G401 (cell line): ENCODE results near the gene CGNL1. TPM values are rescaled to one million over a fixed set of nuclear protein-coding genes. Genes with fewer than 3 reads are reported as not detected.

Source experiments
- DNase-seq: peaks from one replicate; pipeline ENCODE4 v3.0.0-alpha.2; 2015; ENCODE audit warnings: low spot score
- in situ Hi-C: cut with HindIII; loops from 2 replicates; pipeline ENCODE4 v1.10.0; 2016; ENCODE audit warnings: low sequenced_read_pairs, mixed read lengths
- total RNA-seq: library from RNA; depleted of rRNA; stranded (reverse); fragments of >200 nt; shearing (Covaris generic); gene quantifications from 2 replicates; pipeline ENCODE4 v1.2.3, GENCODE V29; 2014

The CGNL1 gene
- total RNA-seq, 1 experiment from 2014 or later: 121 TPM

DNA sequence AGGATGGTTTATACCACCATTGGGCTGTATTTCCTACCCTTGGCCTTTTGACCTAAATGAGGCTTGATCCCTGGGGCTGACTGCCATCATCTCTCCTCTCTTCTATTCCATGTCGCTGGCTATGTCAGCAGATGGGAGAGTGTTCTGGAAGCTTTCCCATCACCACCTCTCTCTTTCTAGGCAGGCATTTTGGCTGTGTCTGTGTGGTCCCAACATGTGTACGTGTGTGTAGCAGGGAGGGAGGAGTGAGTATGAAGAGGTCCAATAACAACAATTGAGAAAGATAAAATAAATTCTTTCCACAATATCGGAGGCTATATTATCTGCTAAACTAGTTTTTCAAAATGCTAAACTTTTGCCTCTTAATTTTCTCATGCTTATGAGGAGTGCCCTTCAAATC is 34.1 kb downstream of the CGNL1 start:
- DNase-seq: no peak
- in situ Hi-C loops: no loop called here

DNA sequence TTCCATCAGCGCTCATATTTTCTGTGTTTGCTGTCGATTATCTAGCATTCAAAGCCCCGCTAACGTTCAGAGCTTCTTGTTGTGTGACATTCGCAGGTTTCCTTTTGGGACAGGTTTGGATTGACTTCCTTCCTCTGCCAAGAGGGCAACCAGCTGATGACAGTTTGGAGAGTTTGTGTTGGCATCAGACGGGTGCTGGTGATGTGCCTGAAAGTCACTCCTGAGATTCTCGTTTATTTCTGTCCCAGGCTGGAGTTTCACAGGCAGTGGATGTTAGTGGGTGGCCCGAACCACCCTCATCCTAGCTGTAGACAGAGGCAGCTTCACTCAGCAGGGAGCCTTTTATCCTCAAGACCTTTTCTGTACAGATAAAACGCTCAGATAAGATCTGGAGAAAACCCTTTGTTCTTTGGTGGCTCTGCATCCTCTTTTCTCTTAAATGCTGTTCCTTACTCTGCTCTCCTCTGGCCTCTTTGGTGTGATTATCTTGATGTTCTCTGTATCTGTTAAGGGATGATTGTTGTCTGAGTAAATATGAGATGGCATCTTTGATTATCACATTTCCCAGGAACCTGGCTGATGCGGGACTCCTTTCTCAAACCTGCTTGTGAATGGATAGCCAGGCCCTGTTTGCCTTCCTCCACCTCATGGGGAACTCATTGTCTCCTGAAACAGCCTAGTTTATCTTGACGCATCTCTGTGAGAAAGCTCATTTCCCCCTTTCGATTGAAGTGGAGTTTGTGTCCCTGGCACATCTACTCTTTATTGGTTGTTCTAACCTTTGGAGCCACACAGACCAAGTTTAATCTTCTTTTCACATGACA is 35.9 kb downstream of the CGNL1 start:
- no peak for DNase-seq
- in situ Hi-C loops: no loop called here

DNA sequence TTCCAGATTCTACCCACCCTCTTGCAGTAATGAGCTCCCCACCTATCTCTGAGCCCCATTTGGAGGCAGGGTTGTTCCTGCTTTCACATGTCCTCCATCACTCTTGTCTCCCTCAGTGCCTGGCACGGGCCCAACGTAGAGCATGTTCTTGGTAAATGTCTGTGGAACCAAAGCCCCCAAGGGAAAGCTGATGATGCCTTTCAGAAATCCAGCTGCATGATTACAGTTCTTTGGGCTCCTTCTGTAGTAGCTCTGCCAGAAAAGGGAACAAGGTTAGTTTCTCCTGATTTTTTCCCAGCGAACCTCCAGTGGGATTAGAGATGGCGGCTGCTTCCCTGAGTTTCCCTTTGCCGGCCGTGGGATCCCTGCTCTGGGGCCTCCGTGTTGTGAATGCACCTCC is 39.3 kb downstream of the CGNL1 start:
- no peak for DNase-seq
- in situ Hi-C loops: no loop called here

GRCh38 chr15:57418635-57419034 is 42.3 kb downstream of the CGNL1 start:
- DNase-seq: no peak
- in situ Hi-C loops: no loop called here

DNA sequence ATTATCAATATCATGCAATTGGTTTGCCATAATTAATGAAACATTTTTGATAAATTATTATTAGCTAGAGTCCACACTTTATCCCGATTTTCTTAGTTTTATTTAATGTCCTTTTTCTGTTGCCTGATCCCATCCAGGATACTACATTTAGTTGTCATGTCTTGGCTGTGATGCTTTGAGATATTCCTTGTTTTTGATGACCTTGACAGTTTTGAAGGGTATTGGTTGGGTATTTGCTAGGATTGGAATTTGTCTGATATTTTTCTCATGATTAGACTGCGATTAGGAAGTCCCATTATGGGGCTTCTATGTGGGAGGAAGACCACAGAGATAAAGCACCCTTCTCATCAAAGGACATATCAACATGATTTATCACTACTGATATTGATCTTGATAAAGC is 43.0 kb downstream of the CGNL1 start:
- in situ Hi-C loops: no loop called here
- no peak for DNase-seq

DNA sequence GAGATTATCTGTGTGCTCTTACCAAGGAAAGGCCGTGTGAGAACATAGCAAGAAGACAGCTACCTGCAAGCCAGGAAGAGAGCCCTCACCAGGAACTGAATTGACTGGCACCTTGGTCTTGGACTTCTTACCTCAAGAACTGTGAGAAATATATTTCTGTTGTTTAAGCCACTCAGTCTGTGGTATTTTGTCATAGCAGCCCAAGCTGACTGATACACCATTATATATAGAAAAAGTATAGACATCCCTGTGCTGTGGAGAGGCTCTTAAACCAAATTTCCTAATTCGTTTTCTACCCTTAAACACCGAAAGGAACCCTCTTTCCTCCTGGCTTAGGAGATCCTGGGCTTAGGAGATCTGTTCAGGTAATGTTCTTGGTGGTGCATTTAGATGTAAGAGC is 44.8 kb downstream of the CGNL1 start:
- no peak for DNase-seq
- in situ Hi-C loops: no loop called here

GRCh38 chr15:57421551-57421950 is 45.2 kb downstream of the CGNL1 start:
- no peak for DNase-seq
- in situ Hi-C loops: no loop called here

- DNase-seq: no peak
- in situ Hi-C loops: no loop called here
Observed at GRCh38 chr15:57422113-57422754, 45.9 kb downstream of the CGNL1 start.

DNA sequence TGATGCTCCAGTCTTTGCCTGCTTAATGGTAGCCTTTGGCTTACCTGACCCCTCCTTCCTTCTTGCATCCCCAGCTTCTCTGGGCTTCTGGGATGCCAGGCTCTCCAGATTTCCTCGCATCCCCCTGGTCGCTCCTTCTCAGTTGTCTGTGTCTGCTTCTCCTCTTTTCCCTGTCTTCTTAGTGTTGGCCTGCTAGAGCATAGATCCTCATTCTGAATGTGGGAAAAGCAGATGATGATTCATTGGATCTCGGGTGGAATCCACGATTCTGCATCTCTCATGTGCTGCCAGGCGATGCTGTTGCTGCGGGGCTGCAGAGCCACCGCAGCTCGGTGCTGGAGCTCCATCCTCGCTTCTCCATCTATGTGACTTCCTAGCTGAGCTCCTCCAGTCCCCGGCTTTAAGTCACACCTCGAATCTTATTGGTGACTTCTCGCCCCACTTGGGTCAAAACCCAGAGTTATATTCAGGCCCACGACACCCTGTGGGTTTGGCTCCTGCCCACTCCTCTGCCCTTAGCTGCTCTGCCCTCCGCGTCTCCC is 47.4 kb downstream of the CGNL1 start:
- in situ Hi-C loops: no loop called here
- DNase-seq: no peak

- in situ Hi-C loops: loop anchor here (5.0 kb wide), 1 partner anchor 33 kb away; no protein-coding TSS in a partner anchor
- DNase-seq: no peak
Observed at GRCh38 chr15:57424628-57425405, 48.5 kb downstream of the CGNL1 start.

- DNase-seq: no peak
- in situ Hi-C loops: loop anchor here (5.0 kb wide), 1 partner anchor 34 kb away; no protein-coding TSS in a partner anchor
Observed at GRCh38 chr15:57425842-57426241, 49.5 kb downstream of the CGNL1 start.

GRCh38 chr15:57427367-57427821 is 51.1 kb downstream of the CGNL1 start:
- in situ Hi-C loops: loop anchor here (5.0 kb wide), 1 partner anchor 35 kb away; no protein-coding TSS in a partner anchor
- DNase-seq: no peak

GRCh38 chr15:57432141-57432741 is 55.9 kb downstream of the CGNL1 start:
- in situ Hi-C loops: no loop called here
- DNase-seq: no peak

DNA sequence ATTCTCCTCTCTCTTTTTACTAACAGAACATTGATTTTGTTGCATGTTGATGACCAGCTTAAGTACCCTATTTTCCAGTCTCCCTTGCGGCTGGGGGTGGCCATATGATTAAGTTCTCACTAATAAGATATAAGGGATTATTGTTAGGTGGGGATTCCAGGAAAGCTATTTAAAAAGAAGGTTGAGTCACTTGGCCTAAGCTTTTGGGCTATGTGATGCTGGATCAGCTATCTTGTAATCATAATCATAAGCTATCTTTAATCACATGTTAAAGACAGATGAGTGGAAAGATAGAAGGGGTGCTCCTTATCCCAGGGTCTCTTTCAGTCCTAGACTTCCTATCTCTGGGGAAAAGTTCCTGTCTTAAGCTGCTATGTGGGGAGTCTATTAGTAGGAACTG is 59.9 kb downstream of the CGNL1 start:
- in situ Hi-C loops: no loop called here
- no peak for DNase-seq

GRCh38 chr15:57436961-57437360 is 60.7 kb downstream of the CGNL1 start:
- in situ Hi-C loops: no loop called here
- no peak for DNase-seq

DNA sequence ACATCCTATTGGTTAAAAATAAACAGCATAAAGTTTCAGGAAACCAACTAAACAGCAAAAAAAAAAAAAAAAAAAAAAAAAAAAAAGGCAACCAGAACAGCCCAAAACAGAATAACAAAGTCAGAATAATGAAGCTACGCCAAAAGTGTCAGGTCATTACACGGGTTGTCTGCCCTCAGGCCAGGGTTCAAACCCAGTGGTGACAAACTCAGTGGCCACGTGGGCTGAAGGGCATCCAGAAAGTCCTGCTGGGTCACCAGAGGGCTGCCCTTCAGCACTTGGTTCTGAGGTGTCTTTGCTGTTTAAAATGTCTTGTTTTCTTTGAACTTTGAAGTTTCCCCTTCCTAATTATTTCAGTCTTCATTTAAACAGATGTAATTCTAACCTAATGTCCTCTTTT is 61.3 kb downstream of the CGNL1 start:
- in situ Hi-C loops: no loop called here
- DNase-seq: no peak

DNA sequence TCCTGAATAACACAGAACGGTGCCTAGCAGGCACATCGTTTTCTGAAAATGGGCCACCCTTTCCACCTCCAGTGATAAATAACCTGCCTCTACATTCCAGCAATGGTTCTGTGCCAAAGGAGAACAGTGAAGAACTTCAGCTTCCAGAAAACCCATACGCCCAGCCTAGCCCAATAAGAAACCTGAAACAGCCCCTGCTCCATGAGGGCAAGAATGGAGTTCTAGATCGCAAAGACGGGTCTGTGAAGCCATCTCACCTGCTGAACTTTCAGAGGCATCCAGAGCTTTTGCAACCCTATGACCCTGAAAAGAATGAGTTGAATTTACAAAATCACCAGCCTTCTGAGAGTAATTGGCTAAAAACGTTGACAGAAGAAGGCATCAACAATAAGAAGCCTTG is 61.9 kb downstream of the CGNL1 start:
- in situ Hi-C loops: no loop called here
- no peak for DNase-seq

GRCh38 chr15:57439128-57440027 is 63.1 kb downstream of the CGNL1 start:
- no peak for DNase-seq
- in situ Hi-C loops: no loop called here
